Keratinocyte (primary cell): Measurements from ENCODE around the gene NT5M. TPM values are rescaled to one million over a fixed set of nuclear protein-coding genes. Genes with fewer than 3 reads are reported as not detected.

Experiments
- DNase-seq: peaks from one replicate; pipeline ENCODE4 v3.0.0-alpha.2; 2011; ENCODE audit warnings: low read depth, missing footprints, low spot score
- FAIRE-seq: peaks from 2 replicates; lab custom pipeline; 2011; peaks lifted over from hg19 to GRCh38; lab: Jason Lieb, UNC
- H2AFZ ChIP-seq: 2 replicates; pipeline ENCODE4 v1.6.0; 2012; ENCODE audit warnings: low read length, control low read depth, inconsistent platforms; ENCODE audit not compliant: control insufficient read depth
- H3K27ac ChIP-seq: 2 replicates; pipeline ENCODE4 v1.5.1; 2011; ENCODE audit warnings: low read length; ENCODE audit not compliant: control insufficient read depth, insufficient read depth
- H3K27me3 ChIP-seq: 3 replicates; pipeline ENCODE4 v1.6.0; 2011; ENCODE audit warnings: low read length; ENCODE audit not compliant: control insufficient read depth, insufficient read depth; ENCODE audit errors: extremely low read depth
- H3K36me3 ChIP-seq, 2 experiments: 2 replicates in 1 of 2; 3 replicates in 1 of 2; pipeline ENCODE4 v1.5.1; 2011; ENCODE audit warnings: low read length in 2 of 2, mild to moderate bottlenecking in 1 of 2; ENCODE audit not compliant: control insufficient read depth in 2 of 2, insufficient read depth in 2 of 2; ENCODE audit errors: extremely low read depth in 1 of 2
- H3K4me1 ChIP-seq: 3 replicates; pipeline ENCODE4 v1.5.1; 2011; ENCODE audit warnings: low read length; ENCODE audit not compliant: control insufficient read depth, insufficient read depth; ENCODE audit errors: extremely low read depth
- H3K4me2 ChIP-seq: 3 replicates; pipeline ENCODE4 v1.6.0; 2011; ENCODE audit warnings: low read depth, low read length; ENCODE audit not compliant: control insufficient read depth, insufficient read depth; ENCODE audit errors: extremely low read depth
- H3K4me3 ChIP-seq, 3 experiments: fragments of 200-600 bp in 1 of 3; sonication (generic) in 1 of 3; 2 replicates in 2 of 3; 3 replicates in 1 of 3; pipeline ENCODE4 v1.5.1; 2011 to 2016; ENCODE audit warnings: low read length in 3 of 3, mild to moderate bottlenecking in 3 of 3, control low read depth in 2 of 3, inconsistent platforms in 1 of 3, low read depth in 1 of 3, mixed read lengths in 1 of 3, mixed run types in 1 of 3, moderate library complexity in 1 of 3; ENCODE audit not compliant: control insufficient read depth in 2 of 3, insufficient read depth in 2 of 3; ENCODE audit errors: extremely low read depth in 1 of 3
- H3K79me2 ChIP-seq: 2 replicates; pipeline ENCODE4 v1.6.0; 2012; ENCODE audit warnings: low read length; ENCODE audit not compliant: control insufficient read depth, insufficient read depth
- H3K9ac ChIP-seq: 3 replicates; pipeline ENCODE4 v1.6.0; 2011; ENCODE audit warnings: low read length; ENCODE audit not compliant: control insufficient read depth, insufficient read depth; ENCODE audit errors: extremely low read depth
- H3K9me1 ChIP-seq: 3 replicates; pipeline ENCODE4 v1.6.0; 2011; ENCODE audit warnings: low read length; ENCODE audit not compliant: control insufficient read depth, insufficient read depth; ENCODE audit errors: extremely low read depth
- H3K9me3 ChIP-seq: 2 replicates; pipeline ENCODE4 v1.5.1; 2012; ENCODE audit warnings: low read depth, low read length; ENCODE audit not compliant: control insufficient read depth
- H4K20me1 ChIP-seq: 3 replicates; pipeline ENCODE4 v1.6.0; 2011; ENCODE audit warnings: low read length; ENCODE audit not compliant: control insufficient read depth, insufficient read depth; ENCODE audit errors: extremely low read depth
- EZH2 ChIP-seq: IDR thresholded peaks from one replicate; pipeline ENCODE4 v1.6.1; 2012; ENCODE audit warnings: inconsistent platforms, mild to moderate bottlenecking, low read length, moderate library complexity
- dilution Hi-C: fragments of 300-500 bp; cut with MboI; formaldehyde crosslinking; loops from one replicate; pipeline ENCODE4 v1.7.0; 2020; ENCODE audit warnings: low sequenced_read_pairs; ENCODE audit not compliant: extremely low pct_ligation_motif_present
- polyA plus RNA-seq, 5 experiments: library from polyadenylated mRNA; depleted of rRNA in 3 of 5; stranded (reverse) in 3 of 5; stranded (forward) in 1 of 5; unstranded in 1 of 5; fragments of >200 nt; gene quantifications; 1 replicate in 1 of 5; 2 replicates in 3 of 5; 3 replicates in 1 of 5; pipeline versions ENCODE4 v1.2.1 to v1.2.3, GENCODE V29; 2011 to 2012; ENCODE audit warnings: missing spikeins in 2 of 5, low read depth in 1 of 5, low replicate concordance in 1 of 5
- TF ChIP-seq, protein P1 (sequence below), 3 experiments: IDR thresholded peaks in 1 of 3; conservative IDR thresholded peaks in 1 of 3; optimal IDR thresholded peaks in 1 of 3; 2 replicates in 2 of 3; 3 replicates in 1 of 3; pipeline versions ENCODE3 to v1.5.1; 2011; ENCODE audit warnings: low read length in 3 of 3, mild to moderate bottlenecking in 3 of 3, moderate library complexity in 2 of 3, control low read depth in 1 of 3, inconsistent platforms in 1 of 3; ENCODE audit not compliant: insufficient read depth in 2 of 3; ENCODE audit errors: extremely low read depth in 1 of 3

NT5M gene
- polyA plus RNA-seq, 1 donor (not counting 4 experiments of a cell fraction or from before 2014, with no cell fraction given): 0.16 TPM

DNA sequence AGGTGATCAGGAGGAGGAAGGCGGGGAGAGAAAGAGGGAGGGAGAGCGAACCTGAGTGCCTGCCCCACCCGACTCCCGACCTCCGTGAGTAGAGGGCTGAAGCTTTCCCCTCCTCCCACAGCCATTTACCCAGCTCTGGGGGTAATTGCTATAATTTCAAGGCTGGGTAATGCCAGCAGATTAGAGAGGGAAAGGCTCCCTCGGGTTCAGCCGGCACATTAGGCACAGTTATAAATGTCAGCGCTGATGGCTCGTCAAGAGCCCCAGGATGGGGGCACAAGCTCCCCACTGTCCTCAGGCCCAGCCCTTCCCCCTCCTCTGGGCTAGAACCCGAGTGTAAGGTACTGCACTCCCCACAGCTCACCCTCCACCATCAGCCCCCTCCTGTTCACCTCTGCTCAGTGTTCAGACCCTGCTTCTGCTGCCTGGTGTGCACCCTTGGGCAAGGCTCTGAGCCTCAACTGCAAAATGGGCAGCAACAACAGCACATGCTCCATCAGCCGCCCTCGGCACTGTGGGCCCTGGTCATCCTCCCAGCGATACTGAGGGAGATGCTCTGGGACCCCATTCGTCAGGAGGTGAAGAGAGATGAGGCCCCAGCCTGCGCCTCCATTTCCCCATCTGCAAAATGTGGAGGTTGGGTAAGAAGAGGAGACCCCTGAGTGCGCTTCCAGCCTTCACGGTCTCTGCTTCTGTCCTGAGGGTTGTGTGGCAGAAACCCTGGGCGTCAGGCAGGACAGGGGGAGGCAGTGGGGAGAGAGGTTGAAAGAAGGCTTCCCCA is 77.2 kb downstream of the NT5M start:
- Histone ChIP-seq H3K27ac (no peak overlapping the region), H3K9me1 (no peaks in the 10 kb centered on the region), H3K4me3 (no peak overlapping the region), H3K4me2 (no peak overlapping the region), H2AFZ (no peak overlapping the region), H3K36me3 (no peaks in the 10 kb centered on the region), H3K79me2 (no peaks in the 10 kb centered on the region), H3K9me3 (no peaks in the 10 kb centered on the region), H3K4me1 (no peaks in the 10 kb centered on the region), H3K27me3 (peaks cover 65% of the 10 kb centered on the region), H3K9ac (no peak overlapping the region), H4K20me1 (no peaks in the 10 kb centered on the region)
- TF ChIP-seq EZH2: no peak
- TF ChIP-seq, protein P1, sequence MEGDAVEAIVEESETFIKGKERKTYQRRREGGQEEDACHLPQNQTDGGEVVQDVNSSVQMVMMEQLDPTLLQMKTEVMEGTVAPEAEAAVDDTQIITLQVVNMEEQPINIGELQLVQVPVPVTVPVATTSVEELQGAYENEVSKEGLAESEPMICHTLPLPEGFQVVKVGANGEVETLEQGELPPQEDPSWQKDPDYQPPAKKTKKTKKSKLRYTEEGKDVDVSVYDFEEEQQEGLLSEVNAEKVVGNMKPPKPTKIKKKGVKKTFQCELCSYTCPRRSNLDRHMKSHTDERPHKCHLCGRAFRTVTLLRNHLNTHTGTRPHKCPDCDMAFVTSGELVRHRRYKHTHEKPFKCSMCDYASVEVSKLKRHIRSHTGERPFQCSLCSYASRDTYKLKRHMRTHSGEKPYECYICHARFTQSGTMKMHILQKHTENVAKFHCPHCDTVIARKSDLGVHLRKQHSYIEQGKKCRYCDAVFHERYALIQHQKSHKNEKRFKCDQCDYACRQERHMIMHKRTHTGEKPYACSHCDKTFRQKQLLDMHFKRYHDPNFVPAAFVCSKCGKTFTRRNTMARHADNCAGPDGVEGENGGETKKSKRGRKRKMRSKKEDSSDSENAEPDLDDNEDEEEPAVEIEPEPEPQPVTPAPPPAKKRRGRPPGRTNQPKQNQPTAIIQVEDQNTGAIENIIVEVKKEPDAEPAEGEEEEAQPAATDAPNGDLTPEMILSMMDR (optimal IDR thresholded peaks at IDR 0.05 in 1 of 3, IDR thresholded peaks at IDR 0.05 in 1 of 3, conservative IDR thresholded peaks at IDR 0.05 in 1 of 3; ENCODE audit: extremely low read depth in 1 of 3, insufficient read depth in 2 of 3, low read length in 3 of 3): no peak
- FAIRE-seq (no peak), DNase-seq (no peak)
- dilution Hi-C loops: no loop called here

DNA sequence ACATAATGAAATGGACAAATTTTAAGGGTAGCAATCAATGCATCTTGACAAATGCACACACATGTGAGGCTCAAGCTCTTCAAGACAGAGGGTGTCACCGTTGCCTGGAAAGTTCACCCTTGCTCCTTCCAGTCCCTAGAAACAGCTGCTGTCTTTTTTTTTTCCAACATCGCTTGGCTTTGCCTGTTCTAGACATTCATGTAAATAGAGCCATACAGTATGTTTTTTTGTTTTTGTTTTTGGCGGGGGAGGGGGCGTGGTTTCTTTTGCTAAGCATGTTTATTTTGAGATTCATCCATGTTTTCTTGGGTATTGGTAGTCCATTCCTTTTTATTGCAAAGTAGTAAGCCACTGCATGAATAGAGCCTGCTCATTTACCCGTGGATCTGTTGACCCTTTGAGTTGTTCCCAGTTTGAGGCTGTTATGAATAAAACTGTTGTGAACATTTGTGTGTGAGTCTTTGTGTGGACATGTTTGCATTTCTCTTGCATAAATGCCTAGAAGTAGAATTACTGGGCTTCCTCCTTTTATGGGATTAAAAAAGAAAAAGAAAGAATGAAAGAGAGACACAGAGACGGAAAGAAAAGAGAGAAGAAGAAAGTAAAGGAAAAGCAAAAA is 78.4 kb downstream of the NT5M start:
- Histone ChIP-seq H3K4me1 (peaks cover under 1% of the 10 kb centered on the region), H3K4me3 (no peak overlapping the region), H3K36me3 (no peaks in the 10 kb centered on the region), H3K9me3 (no peaks in the 10 kb centered on the region), H3K79me2 (no peaks in the 10 kb centered on the region), H3K27ac (no peak overlapping the region), H3K27me3 (peaks cover 55% of the 10 kb centered on the region), H3K9me1 (no peaks in the 10 kb centered on the region), H4K20me1 (no peaks in the 10 kb centered on the region), H3K9ac (no peak overlapping the region), H2AFZ (no peak overlapping the region), H3K4me2 (no peak overlapping the region)
- dilution Hi-C loops: no loop called here
- DNase-seq (no peak), FAIRE-seq (no peak)
- no peak for TF ChIP-seq EZH2
- TF ChIP-seq, protein P1 (optimal IDR thresholded peaks at IDR 0.05 in 1 of 3, IDR thresholded peaks at IDR 0.05 in 1 of 3, conservative IDR thresholded peaks at IDR 0.05 in 1 of 3; ENCODE audit: extremely low read depth in 1 of 3, insufficient read depth in 2 of 3, low read length in 3 of 3): no peak
